Lower leg skin (tissue), 4 donors: ENCODE measurements around the gene JAG2. TPM values are rescaled to one million over a fixed set of nuclear protein-coding genes. Genes with fewer than 3 reads are reported as not detected.

ENCODE experiments used
- DNase-seq, 2 donors: peaks; one replicate each; pipeline ENCODE4 v3.0.0-alpha.2; 2019; ENCODE audit warnings: low spot score in 2 of 2
- H3K4me3 ChIP-seq: fragments of 200-600 bp; sonication (generic); 2 replicates; pipeline ENCODE4 v1.5.1; 2017; ENCODE audit warnings: mild to moderate bottlenecking, low read depth; ENCODE audit not compliant: poor library complexity, severe bottlenecking
- POLR2A ChIP-seq, 2 donors: fragments of 450-650 bp; IDR thresholded peaks; one replicate each; pipeline ENCODE4 v1.6.1; 2016 to 2017; ENCODE audit warnings: antibody characterized with exemption in 2 of 2, mild to moderate bottlenecking in 1 of 2, moderate library complexity in 1 of 2
- WGBS, 2 donors: methylation state at CpG; one replicate each; pipeline ENCODE4 v1.1.5; 2018; 5-methylcytosine and 5-hydroxymethylcytosine counted together
- intact Hi-C: fragments of 100-400 bp; cut with DNase I; formaldehyde crosslinking; loops from one replicate; pipeline ENCODE4 v1.15.0; 2023; ENCODE audit warnings: low total_unique reads
- total RNA-seq, 4 donors: library from RNA; depleted of rRNA; stranded (reverse); fragments of >200 nt; gene quantifications; one replicate each; pipeline ENCODE4 v1.1.0, GENCODE V29; 2016
- TF ChIP-seq, protein P1 (sequence below), 3 donors: fragments of 450-650 bp; IDR thresholded peaks; one replicate each; pipeline ENCODE4 v1.5.1; 2016; ENCODE audit warnings: antibody characterized with exemption in 3 of 3, mild to moderate bottlenecking in 3 of 3, moderate library complexity in 2 of 3

Gene JAG2
- total RNA-seq, 4 donors from 2014 or later = 50.4 to 96.1 (median 63.1) TPM

- WGBS, 2 donors = 85 to 89% methylated on average over 4 to 13 of the region's 13 CpGs
- no peak for TF ChIP-seq POLR2A (IDR thresholded peaks at IDR 0.05)
- TF ChIP-seq, protein P1, sequence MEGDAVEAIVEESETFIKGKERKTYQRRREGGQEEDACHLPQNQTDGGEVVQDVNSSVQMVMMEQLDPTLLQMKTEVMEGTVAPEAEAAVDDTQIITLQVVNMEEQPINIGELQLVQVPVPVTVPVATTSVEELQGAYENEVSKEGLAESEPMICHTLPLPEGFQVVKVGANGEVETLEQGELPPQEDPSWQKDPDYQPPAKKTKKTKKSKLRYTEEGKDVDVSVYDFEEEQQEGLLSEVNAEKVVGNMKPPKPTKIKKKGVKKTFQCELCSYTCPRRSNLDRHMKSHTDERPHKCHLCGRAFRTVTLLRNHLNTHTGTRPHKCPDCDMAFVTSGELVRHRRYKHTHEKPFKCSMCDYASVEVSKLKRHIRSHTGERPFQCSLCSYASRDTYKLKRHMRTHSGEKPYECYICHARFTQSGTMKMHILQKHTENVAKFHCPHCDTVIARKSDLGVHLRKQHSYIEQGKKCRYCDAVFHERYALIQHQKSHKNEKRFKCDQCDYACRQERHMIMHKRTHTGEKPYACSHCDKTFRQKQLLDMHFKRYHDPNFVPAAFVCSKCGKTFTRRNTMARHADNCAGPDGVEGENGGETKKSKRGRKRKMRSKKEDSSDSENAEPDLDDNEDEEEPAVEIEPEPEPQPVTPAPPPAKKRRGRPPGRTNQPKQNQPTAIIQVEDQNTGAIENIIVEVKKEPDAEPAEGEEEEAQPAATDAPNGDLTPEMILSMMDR (IDR thresholded peaks at IDR 0.05) = no peak
- no peak for DNase-seq
- intact Hi-C loops = no loop called here
- no peak overlapping the region for H3K4me3 ChIP-seq
Observed at GRCh38 chr14:105179191-105179590, 10.6 kb upstream of the JAG2 start.

DNA sequence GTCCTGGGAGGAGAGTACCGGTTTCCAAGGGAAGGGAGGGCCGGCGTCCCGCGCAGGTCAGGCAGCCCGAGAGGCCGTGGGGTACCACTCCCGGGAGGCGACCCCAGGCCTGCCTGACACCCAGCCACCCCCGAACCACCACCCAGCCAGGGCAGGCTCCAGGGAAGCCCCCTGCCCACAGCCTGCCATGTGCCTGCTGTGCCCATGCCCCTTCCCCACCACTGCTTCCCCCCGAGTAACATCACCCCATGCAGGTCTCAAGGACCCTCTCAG, 10.2 kb upstream of the JAG2 start:
- WGBS, 2 donors = 93 to 95% methylated on average over 11 of the region's 11 CpGs
- no peak overlapping the region for H3K4me3 ChIP-seq
- intact Hi-C loops = no loop called here
- no peak for TF ChIP-seq POLR2A (IDR thresholded peaks at IDR 0.05)
- TF ChIP-seq, protein P1 (IDR thresholded peaks at IDR 0.05) = no peak
- DNase-seq = no peak

- no peak for DNase-seq
- WGBS, 2 donors = 81 to 91% methylated on average over 19 of the region's 19 CpGs
- intact Hi-C loops = no loop called here
- H3K4me3 ChIP-seq = no peak overlapping the region
- no peak for TF ChIP-seq POLR2A (IDR thresholded peaks at IDR 0.05)
- TF ChIP-seq, protein P1 (IDR thresholded peaks at IDR 0.05) = no peak
Observed at GRCh38 chr14:105178069-105178867, 9.7 kb upstream of the JAG2 start.

DNA sequence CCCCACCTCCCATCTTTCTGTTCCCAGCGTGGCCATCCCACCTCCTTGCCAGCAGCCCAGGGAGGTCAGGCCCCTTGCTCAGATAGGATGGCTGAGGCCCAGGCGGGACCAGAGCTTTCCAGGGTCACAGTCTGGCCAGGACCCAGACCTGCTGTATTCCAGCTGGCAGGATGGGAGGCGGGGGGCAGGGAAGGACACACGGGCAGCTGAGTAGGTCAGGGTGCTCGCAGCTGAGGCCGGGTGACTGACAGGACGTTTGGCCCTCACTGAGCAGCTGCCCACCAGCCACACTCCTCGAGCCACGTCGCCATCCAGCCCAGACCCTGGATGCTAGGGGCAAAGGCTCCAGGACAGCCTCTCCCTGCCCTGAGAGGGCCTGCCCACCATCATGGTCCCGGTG, 8.5 kb upstream of the JAG2 start:
- 81 to 87% methylated on average over 6 to 10 of the region's 11 CpGs for WGBS, 2 donors
- no peak for DNase-seq
- no peak for TF ChIP-seq POLR2A (IDR thresholded peaks at IDR 0.05)
- TF ChIP-seq, protein P1 (IDR thresholded peaks at IDR 0.05) = no peak

GRCh38 chr14:105176513-105176912, 7.9 kb upstream of the JAG2 start:
- TF ChIP-seq, protein P1 (IDR thresholded peaks at IDR 0.05) = no peak
- TF ChIP-seq POLR2A (IDR thresholded peaks at IDR 0.05) = no peak
- intact Hi-C loops = no loop called here
- 89 to 92% methylated on average over 9 to 13 of the region's 15 CpGs for WGBS, 2 donors
- DNase-seq = no peak
- H3K4me3 ChIP-seq = no peak overlapping the region

More for the DNA sequence above, 8.5 kb upstream of the JAG2 start:
- H3K4me3 ChIP-seq = no peak overlapping the region
- intact Hi-C loops = no loop called here
